Sigmoid colon (tissue), 4 donors: ENCODE measurements around the gene HES6.

ENCODE experiments used
- CTCF ChIP-seq, 4 experiments: fragments of 450-650 bp in 3 of 4; fragments of 200-600 bp in 1 of 4; IDR thresholded peaks; one replicate each; pipeline ENCODE4 v1.5.1; 2016 to 2019; ENCODE audit warnings: antibody characterized with exemption in 4 of 4, mild to moderate bottlenecking in 3 of 4, moderate library complexity in 2 of 4
- EP300 ChIP-seq, 4 donors: sonication (generic); formaldehyde crosslinking; IDR thresholded peaks; one replicate each; pipeline ENCODE4 v1.6.1; 2017; ENCODE audit warnings: antibody characterized with exemption in 4 of 4
- POLR2A ChIP-seq, 2 donors: fragments of 450-650 bp; IDR thresholded peaks; one replicate each; pipeline ENCODE4 v1.6.1; 2016; ENCODE audit warnings: antibody characterized with exemption in 2 of 2, mild to moderate bottlenecking in 2 of 2, moderate library complexity in 2 of 2
- POLR2AphosphoS5 ChIP-seq, 4 donors: sonication (generic); formaldehyde crosslinking; IDR thresholded peaks; one replicate each; pipeline ENCODE4 v1.6.1; 2017; ENCODE audit warnings: antibody characterized with exemption in 4 of 4

GRCh38 chr2:238207006-238207405 is 32.8 kb downstream of the HES6 start:
- TF ChIP-seq POLR2AphosphoS5 (IDR thresholded peaks at IDR 0.05), result no peak
- TF ChIP-seq CTCF (IDR thresholded peaks at IDR 0.05), result no peak
- no peak for TF ChIP-seq EP300 (IDR thresholded peaks at IDR 0.05)
- TF ChIP-seq POLR2A (IDR thresholded peaks at IDR 0.05), result no peak
